ENCODE results near the gene ZNF221.

GRCh38 chr19:43997631-43998290 is 46.7 kb downstream of the ZNF221 start:
- TF ChIP-seq, protein P1, sequence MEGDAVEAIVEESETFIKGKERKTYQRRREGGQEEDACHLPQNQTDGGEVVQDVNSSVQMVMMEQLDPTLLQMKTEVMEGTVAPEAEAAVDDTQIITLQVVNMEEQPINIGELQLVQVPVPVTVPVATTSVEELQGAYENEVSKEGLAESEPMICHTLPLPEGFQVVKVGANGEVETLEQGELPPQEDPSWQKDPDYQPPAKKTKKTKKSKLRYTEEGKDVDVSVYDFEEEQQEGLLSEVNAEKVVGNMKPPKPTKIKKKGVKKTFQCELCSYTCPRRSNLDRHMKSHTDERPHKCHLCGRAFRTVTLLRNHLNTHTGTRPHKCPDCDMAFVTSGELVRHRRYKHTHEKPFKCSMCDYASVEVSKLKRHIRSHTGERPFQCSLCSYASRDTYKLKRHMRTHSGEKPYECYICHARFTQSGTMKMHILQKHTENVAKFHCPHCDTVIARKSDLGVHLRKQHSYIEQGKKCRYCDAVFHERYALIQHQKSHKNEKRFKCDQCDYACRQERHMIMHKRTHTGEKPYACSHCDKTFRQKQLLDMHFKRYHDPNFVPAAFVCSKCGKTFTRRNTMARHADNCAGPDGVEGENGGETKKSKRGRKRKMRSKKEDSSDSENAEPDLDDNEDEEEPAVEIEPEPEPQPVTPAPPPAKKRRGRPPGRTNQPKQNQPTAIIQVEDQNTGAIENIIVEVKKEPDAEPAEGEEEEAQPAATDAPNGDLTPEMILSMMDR (IDR thresholded peaks at IDR 0.05; ENCODE audit: insufficient read depth, low read length, poor library complexity, severe bottlenecking), result no peak
- no peak for TF ChIP-seq EZH2phosphoT487 (conservative IDR thresholded peaks at IDR 0.05; ENCODE audit: low read length)

Measured in SU-DHL-6 (cell line).